Activated T-helper 1 cell treated with anti-CD3 and anti-CD28 coated beads, Interleukin-2, amount 50 U/mL, for 16 hours (primary cell): Measurements from ENCODE around the gene NT5C1B.

Source experiments
- DNase-seq, 2 donors: peaks; one replicate each; pipeline ENCODE4 v3.0.0-alpha.2; 2020; ENCODE audit warnings: low read depth in 1 of 2, low spot score in 1 of 2

Gene NT5C1B

DNA sequence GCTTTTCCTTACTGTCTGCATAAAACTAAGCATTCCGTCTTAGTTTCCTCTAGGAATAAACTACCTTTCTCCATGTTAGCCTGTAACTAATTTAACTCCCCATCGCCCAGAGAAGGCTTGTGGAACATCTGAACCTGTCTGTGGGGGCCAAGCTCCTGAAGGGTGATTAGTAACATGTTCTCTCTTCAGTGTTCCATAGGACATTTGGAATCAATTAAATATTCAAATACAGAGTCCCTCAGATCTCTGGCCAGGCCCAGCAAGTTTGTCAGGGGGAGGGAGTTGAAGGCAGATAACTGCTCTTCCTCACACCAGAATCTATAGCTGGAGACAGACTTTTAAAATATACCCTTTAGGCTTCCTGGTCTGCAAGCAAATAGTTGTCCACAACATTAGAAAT, 37.7 kb downstream of the NT5C1B start:
- no peak for DNase-seq

DNA sequence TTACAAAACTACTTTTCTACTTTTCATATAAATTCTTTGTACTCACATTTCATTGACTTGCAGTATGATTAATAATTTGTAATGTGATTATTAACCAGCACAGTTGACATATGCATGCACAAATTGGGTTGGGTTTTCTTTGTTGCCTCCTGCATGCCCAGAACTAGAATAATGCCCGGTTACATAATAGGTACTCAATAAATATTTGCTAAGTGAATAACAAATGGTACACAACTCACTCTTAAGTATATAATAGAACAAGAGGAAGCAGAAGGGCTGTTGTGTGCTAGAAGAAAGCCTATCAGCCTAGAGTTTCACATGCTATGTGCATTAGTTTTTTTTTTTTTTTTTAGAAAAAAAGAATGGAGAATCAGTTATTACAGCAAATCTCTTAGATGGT, 38.2 kb downstream of the NT5C1B start:
- no peak for DNase-seq

GRCh38 chr2:18550433-18550832, 38.9 kb downstream of the NT5C1B start:
- no peak for DNase-seq

DNA sequence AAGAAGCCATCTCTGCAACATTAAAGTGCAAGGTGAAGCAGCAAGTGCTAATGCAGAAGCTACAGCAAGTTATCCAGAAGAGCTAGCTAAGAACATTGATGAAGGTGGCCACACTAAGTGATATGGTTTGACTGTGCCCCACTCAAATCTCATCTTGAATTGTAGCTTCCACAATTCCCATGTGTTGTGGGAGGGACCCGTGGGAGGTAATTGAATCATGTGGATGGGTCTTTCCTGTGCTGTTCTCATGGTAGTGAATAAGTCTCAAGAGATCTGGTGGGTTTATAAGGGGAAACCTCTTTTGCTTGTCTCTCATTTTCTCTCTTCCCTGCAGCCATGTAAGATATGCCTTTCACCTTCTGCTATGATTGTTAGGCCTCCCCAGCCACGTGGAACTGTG, 40.3 kb downstream of the NT5C1B start:
- no peak for DNase-seq

- DNase-seq: no peak
Observed at GRCh38 chr2:18548621-18549020, 40.7 kb downstream of the NT5C1B start.

GRCh38 chr2:18546567-18546966, 42.8 kb downstream of the NT5C1B start:
- no peak for DNase-seq

GRCh38 chr2:18545384-18545783, 44.0 kb downstream of the NT5C1B start:
- DNase-seq: no peak

- no peak for DNase-seq
Observed at GRCh38 chr2:18544171-18544570, 45.2 kb downstream of the NT5C1B start.

GRCh38 chr2:18540872-18541271, 48.5 kb downstream of the NT5C1B start:
- no peak for DNase-seq

DNA sequence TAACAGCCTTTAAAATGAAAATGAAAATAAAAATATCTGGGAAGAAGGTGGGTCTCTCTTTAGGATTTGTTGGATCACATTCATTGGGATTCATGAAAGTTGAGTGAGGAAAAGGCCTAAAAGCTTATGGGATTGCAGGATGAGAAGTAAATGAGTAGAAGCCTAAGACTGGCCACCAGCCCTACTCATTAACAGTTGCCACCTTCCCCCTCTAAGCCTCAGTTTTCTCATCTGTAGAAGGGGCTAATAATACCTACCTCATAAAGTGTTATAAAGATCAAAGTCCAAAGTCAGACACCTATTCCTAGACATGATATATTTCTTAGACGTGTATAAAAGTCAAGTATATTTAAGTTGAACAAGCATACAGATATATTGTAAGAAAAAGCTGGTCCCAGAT, 52.7 kb downstream of the NT5C1B start:
- no peak for DNase-seq

GRCh38 chr2:18536100-18536499, 53.3 kb downstream of the NT5C1B start:
- DNase-seq: no peak

DNA sequence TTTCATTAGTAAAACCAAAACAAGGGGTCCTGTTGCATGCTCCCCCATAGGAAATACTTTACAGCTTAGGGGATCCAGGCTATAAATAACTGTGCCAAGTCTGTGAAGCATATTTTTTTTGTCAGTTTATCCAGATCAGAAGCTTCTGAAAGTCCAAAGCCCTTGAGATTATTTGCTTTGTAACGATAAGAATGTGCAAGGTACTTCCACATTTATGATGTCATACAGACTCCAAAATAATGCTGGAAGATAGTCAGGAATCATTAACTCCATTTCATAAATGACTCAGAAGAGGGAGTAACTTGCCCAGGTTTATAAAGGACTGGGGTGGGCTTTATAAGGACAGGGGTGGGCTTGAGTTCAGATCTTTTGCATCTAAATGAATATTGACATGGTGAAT, 58.2 kb downstream of the NT5C1B start:
- no peak for DNase-seq

- no peak for DNase-seq
Observed at GRCh38 chr2:18527822-18528221, 61.5 kb downstream of the NT5C1B start.

GRCh38 chr2:18527326-18527725, 62.0 kb downstream of the NT5C1B start:
- DNase-seq: no peak

- DNase-seq: no peak
Observed at GRCh38 chr2:18526429-18526828, 62.9 kb downstream of the NT5C1B start.

- no peak for DNase-seq
Observed at GRCh38 chr2:18525852-18526251, 63.5 kb downstream of the NT5C1B start.

GRCh38 chr2:18525236-18525635, 64.1 kb downstream of the NT5C1B start:
- no peak for DNase-seq

GRCh38 chr2:18522484-18523146, 66.8 kb downstream of the NT5C1B start:
- no peak for DNase-seq

DNA sequence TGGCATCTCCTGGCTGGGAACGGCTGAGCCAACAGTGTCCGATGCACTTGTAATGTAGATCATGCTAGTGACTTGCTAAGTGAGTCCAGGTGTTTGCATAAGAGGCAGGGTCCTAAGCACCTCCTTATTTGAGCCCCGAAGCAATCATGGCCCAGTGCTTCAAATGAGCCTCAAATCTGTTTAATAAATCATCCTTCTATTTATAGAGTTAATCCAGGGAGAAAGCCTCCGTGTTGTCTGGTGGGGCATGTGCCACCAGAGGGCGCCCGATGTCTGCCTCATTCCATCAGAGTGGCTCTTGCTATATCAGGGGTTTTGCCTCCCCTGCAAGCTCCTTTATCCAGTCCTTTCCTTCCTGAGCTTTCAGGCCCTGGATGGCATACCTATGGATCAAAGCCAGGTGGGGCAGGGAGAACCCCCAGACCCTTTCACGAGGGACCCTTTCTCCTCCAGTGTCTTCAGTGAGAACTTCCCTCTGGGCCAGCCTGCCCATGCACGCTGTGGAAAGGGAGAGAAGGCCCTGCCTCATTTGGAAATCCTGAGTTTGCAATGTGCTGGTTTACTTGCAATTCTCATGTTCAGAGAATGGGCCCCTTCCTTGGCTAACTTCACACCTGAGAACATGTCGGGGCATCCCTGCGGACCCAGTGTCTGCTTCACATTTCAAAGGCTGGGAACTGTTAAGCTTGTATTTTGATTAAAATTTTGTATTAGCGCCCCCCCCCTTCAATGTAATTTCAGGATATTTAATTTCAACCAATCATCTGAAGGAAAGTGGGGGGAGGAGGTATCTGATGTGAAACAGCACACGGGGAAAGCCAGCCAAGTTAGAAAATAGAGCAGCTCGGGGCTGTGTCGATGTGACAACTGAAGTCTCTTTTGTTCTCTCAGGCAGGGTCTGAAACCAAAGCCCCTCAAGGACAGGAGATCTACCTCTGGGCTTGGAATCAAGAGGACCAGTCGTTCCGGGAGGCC, 68.6 kb downstream of the NT5C1B start:
- peak; percentile 54 to 61 for DNase-seq

- DNase-seq: no peak
Observed at GRCh38 chr2:18519914-18520450, 69.4 kb downstream of the NT5C1B start.

DNA sequence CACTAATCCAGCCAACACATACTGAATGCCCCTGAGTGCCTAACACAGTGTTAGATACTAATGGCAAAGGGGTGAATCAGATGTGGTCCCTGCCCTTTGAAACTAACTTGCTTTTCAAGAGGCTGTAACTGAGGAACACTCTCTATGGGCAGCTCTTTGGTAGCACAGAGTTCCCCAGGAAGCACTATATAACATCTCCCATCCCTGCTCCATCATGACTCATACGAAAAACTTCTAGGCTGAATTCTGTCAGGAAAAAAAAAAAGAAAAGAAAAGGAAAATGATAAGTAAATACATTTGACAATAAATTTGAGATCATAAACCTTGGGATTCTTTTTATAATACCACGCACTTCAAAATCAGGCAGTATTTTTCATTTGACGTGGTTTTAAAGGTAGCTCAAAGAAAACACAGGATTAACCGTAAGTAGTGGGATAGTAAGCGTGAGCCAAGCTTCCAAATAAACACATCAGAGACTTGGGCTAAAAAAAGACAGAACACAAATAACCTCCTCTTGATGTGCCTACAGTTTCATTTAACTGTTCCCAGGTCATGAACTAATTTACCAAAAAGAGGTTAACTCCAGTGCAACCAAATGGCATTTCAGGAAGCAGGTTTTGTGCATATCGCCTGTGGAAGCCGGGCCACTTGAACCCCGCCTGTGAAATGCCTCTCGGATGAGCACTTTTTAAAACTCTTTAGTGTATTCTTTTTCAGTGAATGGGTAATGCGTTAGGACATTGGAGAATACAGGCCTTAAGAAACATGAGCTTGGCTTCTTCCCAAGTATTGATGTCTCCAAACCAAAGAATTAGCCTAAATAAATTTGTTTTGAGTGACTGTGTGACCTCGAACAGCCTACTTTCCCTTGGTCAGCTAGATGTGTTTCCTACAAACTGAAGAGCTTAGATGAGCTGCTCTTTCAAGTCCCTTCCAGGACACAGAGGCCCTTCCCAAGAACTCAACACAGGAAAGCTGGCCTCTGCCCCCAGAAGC, 71.0 kb downstream of the NT5C1B start:
- DNase-seq: no peak
